Measurements from ENCODE around the gene DLG2. TPM values are rescaled to one million over a fixed set of nuclear protein-coding genes. Genes with fewer than 3 reads are reported as not detected.

DLG2 gene
- total and polyA plus RNA-seq, 2 of the 4 experiments (the other 2 are of a cell fraction) = 0.31 to 0.36 TPM

DNA sequence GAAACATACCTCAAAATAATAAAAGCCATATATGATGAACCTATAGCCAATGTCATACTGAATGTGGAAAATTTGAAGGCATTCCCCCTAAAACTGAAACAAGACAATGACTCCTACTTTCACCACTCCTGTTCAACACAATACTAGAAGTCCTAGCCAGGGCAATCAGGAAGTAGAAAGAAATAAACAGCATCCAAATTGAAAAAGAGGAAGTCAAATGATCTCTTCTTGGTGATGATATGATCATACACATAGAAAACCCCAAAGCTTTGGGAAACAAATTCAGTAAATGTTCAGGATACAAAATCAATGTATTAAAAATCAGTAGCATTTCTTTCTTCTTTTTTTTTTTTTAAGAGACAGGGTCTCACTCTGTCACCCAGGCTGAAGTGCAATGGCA is 109.9 kb downstream of the DLG2 start:
- Histone ChIP-seq H3K4me3 (ENCODE audit: insufficient read depth, low read depth, low read length) (no peak overlapping the region), H3K79me1 (ENCODE audit: low read depth in 1 of 2, low read length in 2 of 2) (no peaks in the 10 kb centered on the region), H3K4ac (ENCODE audit: low read depth, low read length) (no peak overlapping the region), H3K56ac (ENCODE audit: extremely low read depth, insufficient read depth, low read length) (no peak overlapping the region), H3K18ac (ENCODE audit: low read depth, low read length) (no peak overlapping the region), H2BK20ac (ENCODE audit: low read depth, low read length) (no peak overlapping the region), H2AFZ (replicated peaks; ENCODE audit: low read length, poor library complexity) (no peak overlapping the region), H2AK5ac (ENCODE audit: low read depth, low read length) (no peak overlapping the region), H2BK15ac (ENCODE audit: low read depth, low read length) (no peak overlapping the region), H3K27me3 (ENCODE audit: control insufficient read depth, insufficient read depth, low read length) (no peaks in the 10 kb centered on the region), H4K20me1 (ENCODE audit: insufficient read depth, low read length) (no peaks in the 10 kb centered on the region), H4K5ac (ENCODE audit: low read depth, low read length) (no peak overlapping the region), H3K36me3 (ENCODE audit: control insufficient read depth, insufficient read depth, low read length) (no peaks in the 10 kb centered on the region), H3K4me2 (ENCODE audit: low read depth, low read length) (no peak overlapping the region), H3K23ac (ENCODE audit: low read depth, low read length) (no peak overlapping the region), H3K4me1 (ENCODE audit: control insufficient read depth, insufficient read depth, low read length) (no peaks in the 10 kb centered on the region), H3K14ac (replicated peaks; ENCODE audit: low read depth, low read length) (no peak overlapping the region), H3K27ac (ENCODE audit: insufficient read depth, low read length) (no peak overlapping the region), H4K8ac (ENCODE audit: low read depth in 2 of 2, low read length in 2 of 2) (no peak overlapping the region), H3K9me3 (ENCODE audit: control insufficient read depth, insufficient read depth, low read length) (no peaks in the 10 kb centered on the region), H3K9ac (ENCODE audit: low read depth, low read length) (no peak overlapping the region), H4K91ac (ENCODE audit: insufficient read depth, low read depth, low read length) (no peak overlapping the region), H3K9me1 (ENCODE audit: insufficient read depth, low read length) (no peaks in the 10 kb centered on the region), H2AK9ac (replicated peaks; ENCODE audit: low read depth, low read length, poor library complexity) (no peak overlapping the region), H2BK5ac (ENCODE audit: low read depth, low read length, poor library complexity, severe bottlenecking) (no peak overlapping the region), H2BK120ac (ENCODE audit: low read depth, low read length) (no peak overlapping the region)
- CTCF ChIA-PET = no interaction called here
- POLR2A ChIA-PET (ENCODE audit: unreplicated experiment) = no interaction called here
- intact Hi-C loops (cut with micrococcal nuclease) (no loop called here), dilution Hi-C loops (cut with HindIII; ENCODE audit: low sequenced_read_pairs, unreplicated experiment) (no loop called here), in situ Hi-C loops (cut with MboI; ENCODE audit: low sequenced_read_pairs) (no loop called here)
- no TSS peak for BruUV-seq (replicated peaks)
- DNase-seq (no peak), ATAC-seq (ENCODE audit: low read depth) (no peak)
- TF ChIP-seq MAZ (IDR thresholded peaks at IDR 0.05; ENCODE audit: borderline replicate concordance, low read depth, low read length) (no peak), CEBPB (IDR thresholded peaks at IDR 0.05; ENCODE audit: low read depth, low read length) (no peak), CHD1 (IDR thresholded peaks at IDR 0.05; ENCODE audit: low read depth, low read length) (no peak), SMC3 (IDR thresholded peaks at IDR 0.05; ENCODE audit: low read depth, low read length) (no peak), RFX5 (IDR thresholded peaks at IDR 0.05; ENCODE audit: low read depth, low read length) (no peak), POLR2A (IDR thresholded peaks at IDR 0.05; ENCODE audit: low read depth, low read length) (no peak)
- TF ChIP-seq, protein P1, sequence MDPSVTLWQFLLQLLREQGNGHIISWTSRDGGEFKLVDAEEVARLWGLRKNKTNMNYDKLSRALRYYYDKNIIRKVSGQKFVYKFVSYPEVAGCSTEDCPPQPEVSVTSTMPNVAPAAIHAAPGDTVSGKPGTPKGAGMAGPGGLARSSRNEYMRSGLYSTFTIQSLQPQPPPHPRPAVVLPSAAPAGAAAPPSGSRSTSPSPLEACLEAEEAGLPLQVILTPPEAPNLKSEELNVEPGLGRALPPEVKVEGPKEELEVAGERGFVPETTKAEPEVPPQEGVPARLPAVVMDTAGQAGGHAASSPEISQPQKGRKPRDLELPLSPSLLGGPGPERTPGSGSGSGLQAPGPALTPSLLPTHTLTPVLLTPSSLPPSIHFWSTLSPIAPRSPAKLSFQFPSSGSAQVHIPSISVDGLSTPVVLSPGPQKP (IDR thresholded peaks at IDR 0.05; ENCODE audit: borderline replicate concordance, low read depth, low read length) = no peak
- TF ChIP-seq, protein P2, sequence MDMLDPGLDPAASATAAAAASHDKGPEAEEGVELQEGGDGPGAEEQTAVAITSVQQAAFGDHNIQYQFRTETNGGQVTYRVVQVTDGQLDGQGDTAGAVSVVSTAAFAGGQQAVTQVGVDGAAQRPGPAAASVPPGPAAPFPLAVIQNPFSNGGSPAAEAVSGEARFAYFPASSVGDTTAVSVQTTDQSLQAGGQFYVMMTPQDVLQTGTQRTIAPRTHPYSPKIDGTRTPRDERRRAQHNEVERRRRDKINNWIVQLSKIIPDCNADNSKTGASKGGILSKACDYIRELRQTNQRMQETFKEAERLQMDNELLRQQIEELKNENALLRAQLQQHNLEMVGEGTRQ (IDR thresholded peaks at IDR 0.05; ENCODE audit: low read depth, low read length) = no peak

Data from IMR-90 (cell line).